ENCODE measurements around the gene A4GALT.

DNA sequence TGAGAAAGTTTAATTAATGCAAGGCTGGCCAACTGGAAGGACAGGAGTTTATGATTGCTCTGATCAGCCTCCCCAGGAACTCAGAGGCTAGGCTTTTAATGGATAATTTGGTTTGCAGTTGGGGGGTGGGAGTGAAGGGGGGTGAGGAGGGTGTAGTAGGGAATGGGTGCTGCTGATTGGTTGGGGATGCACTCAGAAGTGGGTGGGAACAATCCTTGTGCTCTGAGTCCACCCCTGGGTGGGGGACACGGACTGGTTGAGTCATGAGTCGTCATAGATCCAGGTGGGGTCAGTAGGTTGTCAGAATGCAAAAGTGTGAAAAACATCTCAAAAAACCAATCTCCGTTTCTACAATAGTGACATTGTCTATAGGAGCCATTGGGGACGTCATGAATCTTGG, 50.6 kb downstream of the A4GALT start:
- TF ChIP-seq, protein P1, sequence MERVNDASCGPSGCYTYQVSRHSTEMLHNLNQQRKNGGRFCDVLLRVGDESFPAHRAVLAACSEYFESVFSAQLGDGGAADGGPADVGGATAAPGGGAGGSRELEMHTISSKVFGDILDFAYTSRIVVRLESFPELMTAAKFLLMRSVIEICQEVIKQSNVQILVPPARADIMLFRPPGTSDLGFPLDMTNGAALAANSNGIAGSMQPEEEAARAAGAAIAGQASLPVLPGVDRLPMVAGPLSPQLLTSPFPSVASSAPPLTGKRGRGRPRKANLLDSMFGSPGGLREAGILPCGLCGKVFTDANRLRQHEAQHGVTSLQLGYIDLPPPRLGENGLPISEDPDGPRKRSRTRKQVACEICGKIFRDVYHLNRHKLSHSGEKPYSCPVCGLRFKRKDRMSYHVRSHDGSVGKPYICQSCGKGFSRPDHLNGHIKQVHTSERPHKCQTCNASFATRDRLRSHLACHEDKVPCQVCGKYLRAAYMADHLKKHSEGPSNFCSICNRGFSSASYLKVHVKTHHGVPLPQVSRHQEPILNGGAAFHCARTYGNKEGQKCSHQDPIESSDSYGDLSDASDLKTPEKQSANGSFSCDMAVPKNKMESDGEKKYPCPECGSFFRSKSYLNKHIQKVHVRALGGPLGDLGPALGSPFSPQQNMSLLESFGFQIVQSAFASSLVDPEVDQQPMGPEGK (CRISPR knock-in tag; IDR thresholded peaks at IDR 0.05; ENCODE audit: borderline replicate concordance): no peak
- TF ChIP-seq, protein P2, sequence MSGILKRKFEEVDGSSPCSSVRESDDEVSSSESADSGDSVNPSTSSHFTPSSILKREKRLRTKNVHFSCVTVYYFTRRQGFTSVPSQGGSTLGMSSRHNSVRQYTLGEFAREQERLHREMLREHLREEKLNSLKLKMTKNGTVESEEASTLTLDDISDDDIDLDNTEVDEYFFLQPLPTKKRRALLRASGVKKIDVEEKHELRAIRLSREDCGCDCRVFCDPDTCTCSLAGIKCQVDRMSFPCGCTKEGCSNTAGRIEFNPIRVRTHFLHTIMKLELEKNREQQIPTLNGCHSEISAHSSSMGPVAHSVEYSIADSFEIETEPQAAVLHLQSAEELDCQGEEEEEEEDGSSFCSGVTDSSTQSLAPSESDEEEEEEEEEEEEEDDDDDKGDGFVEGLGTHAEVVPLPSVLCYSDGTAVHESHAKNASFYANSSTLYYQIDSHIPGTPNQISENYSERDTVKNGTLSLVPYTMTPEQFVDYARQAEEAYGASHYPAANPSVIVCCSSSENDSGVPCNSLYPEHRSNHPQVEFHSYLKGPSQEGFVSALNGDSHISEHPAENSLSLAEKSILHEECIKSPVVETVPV (CRISPR knock-in tag; IDR thresholded peaks at IDR 0.05): no peak
- no peak for TF ChIP-seq ZNF565 (CRISPR knock-in tag; conservative IDR thresholded peaks at IDR 0.05; ENCODE audit: low read depth)
- TF ChIP-seq TCF4 (CRISPR knock-in tag; IDR thresholded peaks at IDR 0.05; ENCODE audit: borderline replicate concordance): no peak
- TF ChIP-seq ESRRG (CRISPR knock-in tag; IDR thresholded peaks at IDR 0.05): no peak
- TF ChIP-seq, protein P3, sequence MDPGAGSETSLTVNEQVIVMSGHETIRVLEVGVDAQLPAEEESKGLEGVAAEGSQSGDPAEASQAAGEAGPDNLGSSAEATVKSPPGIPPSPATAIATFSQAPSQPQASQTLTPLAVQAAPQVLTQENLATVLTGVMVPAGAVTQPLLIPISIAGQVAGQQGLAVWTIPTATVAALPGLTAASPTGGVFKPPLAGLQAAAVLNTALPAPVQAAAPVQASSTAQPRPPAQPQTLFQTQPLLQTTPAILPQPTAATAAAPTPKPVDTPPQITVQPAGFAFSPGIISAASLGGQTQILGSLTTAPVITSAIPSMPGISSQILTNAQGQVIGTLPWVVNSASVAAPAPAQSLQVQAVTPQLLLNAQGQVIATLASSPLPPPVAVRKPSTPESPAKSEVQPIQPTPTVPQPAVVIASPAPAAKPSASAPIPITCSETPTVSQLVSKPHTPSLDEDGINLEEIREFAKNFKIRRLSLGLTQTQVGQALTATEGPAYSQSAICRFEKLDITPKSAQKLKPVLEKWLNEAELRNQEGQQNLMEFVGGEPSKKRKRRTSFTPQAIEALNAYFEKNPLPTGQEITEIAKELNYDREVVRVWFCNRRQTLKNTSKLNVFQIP (CRISPR knock-in tag; IDR thresholded peaks at IDR 0.05; ENCODE audit: borderline replicate concordance, low read depth): no peak
- TF ChIP-seq ZFP30 (CRISPR knock-in tag; IDR thresholded peaks at IDR 0.05): no peak
- TF ChIP-seq RARB (CRISPR knock-in tag; IDR thresholded peaks at IDR 0.05): no peak
- no peak for TF ChIP-seq ZFP3 (CRISPR knock-in tag; IDR thresholded peaks at IDR 0.05)
- TF ChIP-seq, protein P4, sequence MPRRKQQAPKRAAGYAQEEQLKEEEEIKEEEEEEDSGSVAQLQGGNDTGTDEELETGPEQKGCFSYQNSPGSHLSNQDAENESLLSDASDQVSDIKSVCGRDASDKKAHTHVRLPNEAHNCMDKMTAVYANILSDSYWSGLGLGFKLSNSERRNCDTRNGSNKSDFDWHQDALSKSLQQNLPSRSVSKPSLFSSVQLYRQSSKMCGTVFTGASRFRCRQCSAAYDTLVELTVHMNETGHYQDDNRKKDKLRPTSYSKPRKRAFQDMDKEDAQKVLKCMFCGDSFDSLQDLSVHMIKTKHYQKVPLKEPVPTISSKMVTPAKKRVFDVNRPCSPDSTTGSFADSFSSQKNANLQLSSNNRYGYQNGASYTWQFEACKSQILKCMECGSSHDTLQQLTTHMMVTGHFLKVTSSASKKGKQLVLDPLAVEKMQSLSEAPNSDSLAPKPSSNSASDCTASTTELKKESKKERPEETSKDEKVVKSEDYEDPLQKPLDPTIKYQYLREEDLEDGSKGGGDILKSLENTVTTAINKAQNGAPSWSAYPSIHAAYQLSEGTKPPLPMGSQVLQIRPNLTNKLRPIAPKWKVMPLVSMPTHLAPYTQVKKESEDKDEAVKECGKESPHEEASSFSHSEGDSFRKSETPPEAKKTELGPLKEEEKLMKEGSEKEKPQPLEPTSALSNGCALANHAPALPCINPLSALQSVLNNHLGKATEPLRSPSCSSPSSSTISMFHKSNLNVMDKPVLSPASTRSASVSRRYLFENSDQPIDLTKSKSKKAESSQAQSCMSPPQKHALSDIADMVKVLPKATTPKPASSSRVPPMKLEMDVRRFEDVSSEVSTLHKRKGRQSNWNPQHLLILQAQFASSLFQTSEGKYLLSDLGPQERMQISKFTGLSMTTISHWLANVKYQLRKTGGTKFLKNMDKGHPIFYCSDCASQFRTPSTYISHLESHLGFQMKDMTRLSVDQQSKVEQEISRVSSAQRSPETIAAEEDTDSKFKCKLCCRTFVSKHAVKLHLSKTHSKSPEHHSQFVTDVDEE (CRISPR knock-in tag; IDR thresholded peaks at IDR 0.05): no peak
- no peak for TF ChIP-seq ISL1 (CRISPR knock-in tag; IDR thresholded peaks at IDR 0.05)

Data from SK-N-SH treated with all-trans-retinoic acid at 6 μM for 48 hours (cell line).